ENCODE results near the gene HMGB1. TPM values are rescaled to one million over a fixed set of nuclear protein-coding genes. Genes with fewer than 3 reads are reported as not detected.

HMGB1 gene
- total and polyA plus RNA-seq, 2 of the 13 experiments (the other 11 are each of a cell fraction or from before 2014, with no cell fraction given) = 115 to 584 TPM

- H3K4me2 ChIP-seq (ENCODE audit: low read depth, low read length) = peak overlapping the region; percentile 51
- H3K9me3 ChIP-seq (ENCODE audit: low read length) = no peaks in the 10 kb centered on the region
- no peak overlapping the region for H2AFZ ChIP-seq (ENCODE audit: low read length)
- peaks cover 17% of the 10 kb centered on the region for H3K4me1 ChIP-seq (ENCODE audit: insufficient read depth, low read length)
- TF ChIP-seq ZNF75D (CRISPR knock-in tag; IDR thresholded peaks at IDR 0.05; ENCODE audit: borderline replicate concordance) (no peak), HNRNPLL (IDR thresholded peaks at IDR 0.05; ENCODE audit: low read depth, low read length, poor library complexity, severe bottlenecking) (peak; percentile 29), ZNF629 (CRISPR knock-in tag; conservative IDR thresholded peaks at IDR 0.05) (no peak), KMT2A (CRISPR knock-in tag; IDR thresholded peaks at IDR 0.05) (no peak), ZFP36 (IDR thresholded peaks at IDR 0.05; ENCODE audit: borderline replicate concordance, low read depth, low read length, partially characterized antibody) (no peak), CBX2 (IDR thresholded peaks at IDR 0.05; ENCODE audit: low read depth, low read length) (no peak), CBX2 (CRISPR knock-in tag; IDR thresholded peaks at IDR 0.05; ENCODE audit: low read depth) (0 out of 2 replicates have a peak, but pooled peaks have one; percentile 46), NCOR1 (IDR thresholded peaks at IDR 0.05; ENCODE audit: borderline replicate concordance, low read length) (no peak), POLR2AphosphoS2 (IDR thresholded peaks at IDR 0.05; ENCODE audit: low read depth, low read length) (no peak), HNRNPK (IDR thresholded peaks at IDR 0.05; ENCODE audit: low read depth, low read length, poor library complexity, severe bottlenecking) (peak; percentile 90), ZFAT (CRISPR knock-in tag; conservative IDR thresholded peaks at IDR 0.05) (no peak)
- TF ChIP-seq, protein P1, sequence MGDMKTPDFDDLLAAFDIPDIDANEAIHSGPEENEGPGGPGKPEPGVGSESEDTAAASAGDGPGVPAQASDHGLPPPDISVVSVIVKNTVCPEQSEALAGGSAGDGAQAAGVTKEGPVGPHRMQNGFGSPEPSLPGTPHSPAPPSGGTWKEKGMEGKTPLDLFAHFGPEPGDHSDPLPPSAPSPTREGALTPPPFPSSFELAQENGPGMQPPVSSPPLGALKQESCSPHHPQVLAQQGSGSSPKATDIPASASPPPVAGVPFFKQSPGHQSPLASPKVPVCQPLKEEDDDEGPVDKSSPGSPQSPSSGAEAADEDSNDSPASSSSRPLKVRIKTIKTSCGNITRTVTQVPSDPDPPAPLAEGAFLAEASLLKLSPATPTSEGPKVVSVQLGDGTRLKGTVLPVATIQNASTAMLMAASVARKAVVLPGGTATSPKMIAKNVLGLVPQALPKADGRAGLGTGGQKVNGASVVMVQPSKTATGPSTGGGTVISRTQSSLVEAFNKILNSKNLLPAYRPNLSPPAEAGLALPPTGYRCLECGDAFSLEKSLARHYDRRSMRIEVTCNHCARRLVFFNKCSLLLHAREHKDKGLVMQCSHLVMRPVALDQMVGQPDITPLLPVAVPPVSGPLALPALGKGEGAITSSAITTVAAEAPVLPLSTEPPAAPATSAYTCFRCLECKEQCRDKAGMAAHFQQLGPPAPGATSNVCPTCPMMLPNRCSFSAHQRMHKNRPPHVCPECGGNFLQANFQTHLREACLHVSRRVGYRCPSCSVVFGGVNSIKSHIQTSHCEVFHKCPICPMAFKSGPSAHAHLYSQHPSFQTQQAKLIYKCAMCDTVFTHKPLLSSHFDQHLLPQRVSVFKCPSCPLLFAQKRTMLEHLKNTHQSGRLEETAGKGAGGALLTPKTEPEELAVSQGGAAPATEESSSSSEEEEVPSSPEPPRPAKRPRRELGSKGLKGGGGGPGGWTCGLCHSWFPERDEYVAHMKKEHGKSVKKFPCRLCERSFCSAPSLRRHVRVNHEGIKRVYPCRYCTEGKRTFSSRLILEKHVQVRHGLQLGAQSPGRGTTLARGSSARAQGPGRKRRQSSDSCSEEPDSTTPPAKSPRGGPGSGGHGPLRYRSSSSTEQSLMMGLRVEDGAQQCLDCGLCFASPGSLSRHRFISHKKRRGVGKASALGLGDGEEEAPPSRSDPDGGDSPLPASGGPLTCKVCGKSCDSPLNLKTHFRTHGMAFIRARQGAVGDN (CRISPR knock-in tag; IDR thresholded peaks at IDR 0.05) = peak; percentile 33; the same call in 1 of the 2 replicates
- no peaks in the 10 kb centered on the region for H3K36me3 ChIP-seq (replicated peaks in 1 of 2; ENCODE audit: control insufficient read depth in 1 of 2, insufficient read depth in 2 of 2, low read length in 2 of 2)
- ATAC-seq = peak; percentile 68
- DNase-seq (ENCODE audit: low spot score) = no peak
- no peak overlapping the region for H3K27ac ChIP-seq (ENCODE audit: extremely low read length, insufficient read depth, low read length)
- H4K20me1 ChIP-seq (ENCODE audit: insufficient read depth, low read length) = no peaks in the 10 kb centered on the region
- H3K27me3 ChIP-seq (ENCODE audit: control insufficient read depth in 1 of 2, insufficient read depth in 2 of 2, low read length in 2 of 2) = peaks cover 7 to 60% of the 10 kb centered on the region in 2 experiments
- no peak overlapping the region for H3K9ac ChIP-seq (ENCODE audit: insufficient read depth, low read depth, low read length)
- H3K79me2 ChIP-seq (ENCODE audit: insufficient read depth, low read length) = no peaks in the 10 kb centered on the region
- intact Hi-C loops (cut with micrococcal nuclease; ENCODE audit: unreplicated experiment) (no loop called here), in situ Hi-C loops (cut with HindIII; ENCODE audit: extremely low pct_ligation_motif_present, low pct_unique_long_range_greater_than_20kb) (no loop called here)
- peak overlapping the region; percentile 16 to 64 (median 45); a peak in 4 of 6 replicates for H3K4me3 ChIP-seq (replicated peaks in 1 of 3; ENCODE audit: insufficient read depth in 1 of 3, low read depth in 2 of 3, low read length in 3 of 3)
- no peak for FAIRE-seq
- ChIA-PET POLR2A (interaction anchor here (1.0 kb wide), 3 partner anchors 26 to 44 kb away, joined by 3 read pairs; partner anchors contain the start of gene HMGB1), CTCF (ENCODE audit: low intra/inter-chr PET ratio, low total read pairs) (no interaction called here)
- BruUV-seq (replicated peaks) = no TSS peak
- 28% methylated on average over 42 of the region's 53 CpGs for WGBS (ENCODE audit: low lambda C conversion rate)
Observed at GRCh38 chr13:30421093-30422053, 44.4 kb downstream of the HMGB1 start.

Measured in HepG2 (cell line).